IPS DF 19.7 (cell line): Measurements from ENCODE around the gene IAPP.
"Not testable (repeated sequence)": the region's sequence is repeated elsewhere in the genome, so short reads cannot be mapped to it uniquely, and the experiment has no call there.

Source experiments
- DNase-seq: peaks from one replicate; pipeline ENCODE4 v3.0.0-alpha.2; 2013; ENCODE audit warnings: low read depth, low spot score

IAPP gene

GRCh38 chr12:21372602-21373001 lies at the start of gene IAPP:
IAPP (plus strand) TSS chr12:21372902; CDS start chr12:21373352, 450 bp downstream.
- DNase-seq = no peak

- no peak for DNase-seq
Observed at GRCh38 chr12:21323736-21324135, 49.0 kb upstream of the IAPP start.

GRCh38 chr12:21324551-21324950 lies 48.2 kb upstream of the IAPP start:
- peak; percentile 61 for DNase-seq

GRCh38 chr12:21328578-21328977 lies 44.1 kb upstream of the IAPP start:
- DNase-seq = no peak

GRCh38 chr12:21330682-21331253 lies 41.9 kb upstream of the IAPP start:
- DNase-seq = no peak

GRCh38 chr12:21334771-21335325 lies 37.9 kb upstream of the IAPP start, which contains the start of gene SLCO1A2:
SLCO1A2 (minus strand) TSS chr12:21334917; CDS start chr12:21334647, 270 bp downstream.
- DNase-seq = no peak

- no peak for DNase-seq
Observed at GRCh38 chr12:21336656-21337055, 36.0 kb upstream of the IAPP start.

- no peak for DNase-seq
Observed at GRCh38 chr12:21337453-21337852, 35.2 kb upstream of the IAPP start.

- DNase-seq = no peak
Observed at GRCh38 chr12:21337959-21338744, 34.5 kb upstream of the IAPP start.

GRCh38 chr12:21339921-21340320 lies 32.8 kb upstream of the IAPP start:
- no peak for DNase-seq

GRCh38 chr12:21340403-21340802 lies 32.3 kb upstream of the IAPP start:
- DNase-seq = no peak

GRCh38 chr12:21341769-21342168 lies 30.9 kb upstream of the IAPP start:
- DNase-seq = no peak

- DNase-seq = no peak
Observed at GRCh38 chr12:21343636-21344035, 29.1 kb upstream of the IAPP start.

- DNase-seq = no peak
Observed at GRCh38 chr12:21346542-21347205, 26.0 kb upstream of the IAPP start.

- DNase-seq = no peak
Observed at GRCh38 chr12:21350975-21351374, 21.7 kb upstream of the IAPP start.

- no peak for DNase-seq
Observed at GRCh38 chr12:21353487-21353886, 19.2 kb upstream of the IAPP start.

- no peak for DNase-seq
Observed at GRCh38 chr12:21353948-21354347, 18.8 kb upstream of the IAPP start.

GRCh38 chr12:21354641-21355040 lies 18.1 kb upstream of the IAPP start:
- no peak for DNase-seq

GRCh38 chr12:21360632-21361031 lies 12.1 kb upstream of the IAPP start:
- DNase-seq = not testable (repeated sequence)

- DNase-seq = no peak
Observed at GRCh38 chr12:21369141-21369980, 3.3 kb upstream of the IAPP start.

GRCh38 chr12:21370845-21371449 lies 1.8 kb upstream of the IAPP start:
- no peak for DNase-seq
